Caki2 (cell line): Measurements from ENCODE around the gene GP1BA. TPM values are rescaled to one million over a fixed set of nuclear protein-coding genes. Genes with fewer than 3 reads are reported as not detected.

Experiments
- DNase-seq: peaks from one replicate; pipeline ENCODE4 v3.0.0-alpha.2; 2015; ENCODE audit warnings: low read depth
- in situ Hi-C: cut with HindIII; loops from 2 replicates; pipeline ENCODE4 v1.10.0; 2016; ENCODE audit warnings: low sequenced_read_pairs, low pct_unique_long_range_greater_than_20kb, mixed read lengths
- total RNA-seq: library from RNA; depleted of rRNA; stranded (reverse); fragments of >200 nt; shearing (Covaris generic); gene quantifications from 2 replicates; pipeline ENCODE4 v1.2.3, GENCODE V29; 2014; ENCODE audit warnings: low replicate concordance; rRNA removed

Gene GP1BA
- total RNA-seq = not detected in 2 replicates

DNA sequence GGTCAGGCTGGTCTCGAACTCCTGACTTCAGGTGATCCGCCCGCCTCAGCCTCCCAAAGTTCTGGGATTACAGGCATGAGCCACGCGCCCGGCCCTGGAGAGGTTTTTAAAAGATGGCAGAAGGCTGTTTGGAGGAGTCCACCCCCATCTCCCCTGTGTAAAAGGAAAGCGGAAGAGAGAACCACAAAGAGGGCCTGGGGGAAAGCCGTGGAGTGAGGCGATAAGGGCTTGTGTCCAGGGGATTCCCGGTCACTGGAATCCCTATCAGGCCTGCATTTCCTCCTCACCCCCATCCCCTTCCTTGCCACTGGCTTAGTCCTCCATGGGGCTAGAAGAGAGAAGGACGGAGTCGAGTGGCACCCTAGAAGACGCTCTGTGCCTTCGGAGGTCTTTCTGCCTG lies at the start of gene GP1BA:
TSS of gene GP1BA (plus strand) at position 315 of the 400 bp plus-strand sequence. CDS start 328 bp downstream, outside the sequence.
- no peak for DNase-seq
- in situ Hi-C loops = no loop called here

DNA sequence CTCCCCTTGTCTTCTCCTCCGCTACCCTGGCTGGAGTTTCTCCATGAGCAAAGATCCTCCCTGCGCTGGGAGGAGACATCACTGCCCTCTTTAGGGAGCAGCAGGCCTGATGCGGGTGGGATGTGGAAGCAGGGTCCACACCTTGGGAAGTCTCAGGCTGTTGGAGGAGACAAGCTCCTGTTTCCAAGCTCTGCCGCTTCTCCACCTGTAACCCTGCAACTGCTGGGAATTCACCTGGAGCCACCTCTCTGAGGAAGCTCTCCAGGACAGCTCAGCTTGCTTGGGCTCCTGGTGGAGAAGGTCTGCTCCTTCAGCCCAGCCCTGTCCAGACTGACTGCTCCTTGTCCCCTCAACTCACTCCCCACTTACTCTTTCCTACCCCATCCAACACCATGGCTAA lies 47.6 kb upstream of the GP1BA start:
- DNase-seq = no peak
- in situ Hi-C loops = no loop called here

- in situ Hi-C loops = no loop called here
- no peak for DNase-seq
Measured at GRCh38 chr17:4886830-4887229, 45.2 kb upstream of the GP1BA start.

DNA sequence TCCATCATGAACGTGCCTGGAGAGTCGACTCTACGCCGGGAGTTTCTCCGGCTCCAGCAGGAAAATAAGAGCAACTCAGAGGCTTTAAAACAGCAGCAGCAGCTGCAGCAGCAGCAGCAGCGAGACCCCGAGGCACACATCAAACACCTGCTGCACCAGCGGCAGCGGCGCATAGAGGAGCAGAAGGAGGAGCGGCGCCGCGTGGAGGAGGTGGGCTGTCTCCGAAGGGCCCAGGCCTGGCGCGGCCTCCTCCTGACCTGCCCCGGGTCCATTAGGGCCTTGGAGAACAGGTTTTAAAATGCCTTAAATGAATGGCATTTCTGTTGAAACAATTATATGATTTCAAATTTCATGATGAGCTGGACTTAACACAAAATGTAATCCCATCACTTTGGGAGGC lies 44.5 kb upstream of the GP1BA start:
- in situ Hi-C loops = no loop called here
- no peak for DNase-seq

DNA sequence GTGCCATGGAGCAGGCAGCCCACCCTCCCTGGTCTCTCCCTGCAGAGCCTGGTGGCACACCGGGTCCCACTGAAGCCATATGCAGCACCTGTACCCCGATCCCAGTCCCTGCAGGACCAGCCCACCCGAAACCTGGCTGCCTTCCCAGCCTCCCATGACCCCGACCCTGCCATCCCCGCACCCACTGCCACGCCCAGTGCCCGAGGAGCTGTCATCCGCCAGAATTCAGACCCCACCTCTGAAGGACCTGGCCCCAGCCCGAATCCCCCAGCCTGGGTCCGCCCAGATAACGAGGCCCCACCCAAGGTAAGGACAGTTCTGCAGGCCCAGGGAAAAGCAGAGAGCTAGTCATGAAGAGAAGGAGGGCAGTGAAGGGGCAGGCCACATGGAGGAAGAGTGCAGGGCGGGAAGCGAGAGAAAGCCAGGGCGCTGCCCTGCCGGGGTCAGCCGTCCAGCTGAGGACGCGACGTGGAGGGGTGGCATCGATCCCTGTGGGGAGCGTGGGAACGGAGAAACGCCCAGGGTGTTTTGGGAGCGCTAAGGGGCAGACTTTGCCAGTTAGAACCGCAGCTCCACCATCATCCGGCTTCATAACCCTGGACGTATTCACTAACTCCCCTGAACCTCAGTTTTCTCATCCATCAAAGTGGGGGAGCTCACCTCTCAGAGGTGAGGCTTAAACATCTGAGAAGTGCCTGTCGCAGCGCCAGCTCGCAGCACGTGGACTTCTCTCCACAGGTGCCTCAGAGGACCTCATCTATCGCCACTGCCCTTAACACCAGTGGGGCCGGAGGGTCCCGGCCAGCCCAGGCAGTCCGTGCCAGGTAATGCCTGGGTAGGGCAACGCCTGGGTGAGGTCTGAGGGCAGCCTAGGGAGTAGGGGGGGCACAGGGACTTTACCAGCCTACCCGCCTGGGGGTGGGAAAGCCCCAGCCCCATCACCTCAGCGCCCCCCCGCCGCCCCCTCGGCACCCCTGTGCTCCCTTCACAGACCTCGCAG lies 40.4 kb upstream of the GP1BA start:
- no peak for DNase-seq
- in situ Hi-C loops = no loop called here

DNA sequence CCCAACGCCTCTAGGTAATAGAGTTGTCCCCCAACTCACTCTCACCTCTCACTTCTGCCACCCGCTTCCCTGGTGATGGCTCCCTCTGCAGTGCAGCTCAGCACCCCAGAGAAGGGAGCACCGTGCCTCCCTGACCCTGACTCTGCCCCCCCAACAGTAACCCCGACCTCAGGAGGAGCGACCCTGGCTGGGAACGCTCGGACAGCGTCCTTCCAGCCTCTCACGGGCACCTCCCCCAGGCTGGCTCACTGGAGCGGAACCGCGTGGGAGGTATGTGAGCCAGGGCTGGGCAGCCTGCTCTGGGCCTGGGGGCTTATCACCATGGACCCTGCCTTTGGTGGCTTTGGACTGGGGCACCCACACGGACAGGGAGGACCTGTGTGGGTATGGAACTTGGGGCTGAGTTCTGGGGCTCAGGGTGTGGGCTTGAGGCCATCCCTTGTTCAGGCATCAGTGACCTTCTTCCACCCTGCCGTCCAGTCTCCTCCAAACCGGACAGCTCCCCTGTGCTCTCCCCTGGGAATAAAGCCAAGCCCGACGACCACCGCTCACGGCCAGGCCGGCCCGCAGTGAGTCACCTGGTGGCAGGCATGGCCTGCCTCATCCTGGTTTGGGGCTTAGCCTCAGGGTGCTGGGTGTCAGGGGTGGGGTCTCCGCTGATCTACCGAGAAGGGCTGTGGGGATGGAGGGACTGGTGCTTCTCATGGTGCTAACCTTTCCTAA lies 39.4 kb upstream of the GP1BA start:
- in situ Hi-C loops = no loop called here
- no peak for DNase-seq

- no peak for DNase-seq
- in situ Hi-C loops = no loop called here
Measured at GRCh38 chr17:4893272-4893671, 38.8 kb upstream of the GP1BA start.

DNA sequence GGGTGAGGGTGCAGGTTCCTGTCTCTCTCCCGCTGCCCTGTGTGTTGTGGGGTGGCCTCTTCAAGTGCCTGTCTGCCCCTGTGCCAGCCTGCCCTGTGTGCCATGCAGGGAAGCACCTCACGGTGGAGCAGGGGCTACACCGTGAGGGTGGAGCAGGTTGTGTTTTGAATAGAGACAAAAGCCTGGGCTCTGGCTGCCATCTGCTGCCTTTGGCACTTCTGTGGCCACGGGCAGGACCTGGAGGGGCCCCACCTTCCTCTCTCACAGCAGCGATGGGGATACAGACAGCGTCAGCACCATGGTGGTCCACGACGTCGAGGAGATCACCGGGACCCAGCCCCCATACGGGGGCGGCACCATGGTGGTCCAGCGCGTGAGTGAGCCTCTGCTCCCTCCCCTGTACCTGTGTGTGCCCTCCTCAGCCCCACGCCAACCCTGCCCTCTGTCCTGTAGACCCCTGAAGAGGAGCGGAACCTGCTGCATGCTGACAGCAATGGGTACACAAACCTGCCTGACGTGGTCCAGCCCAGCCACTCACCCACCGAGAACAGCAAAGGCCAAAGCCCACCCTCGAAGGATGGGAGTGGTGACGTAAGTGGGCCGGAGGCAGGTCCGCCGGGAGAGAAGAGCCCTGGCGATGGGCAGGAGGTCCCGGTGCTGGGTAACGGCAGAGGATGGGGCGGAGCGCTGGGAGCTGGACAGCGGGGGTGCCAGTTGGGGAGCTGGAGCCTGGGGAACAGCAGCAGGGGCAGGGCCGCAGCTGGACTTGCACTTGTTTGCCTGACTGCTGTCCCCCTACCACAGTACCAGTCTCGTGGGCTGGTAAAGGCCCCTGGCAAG lies 38.1 kb upstream of the GP1BA start:
- in situ Hi-C loops = no loop called here
- no peak for DNase-seq

- in situ Hi-C loops = no loop called here
- no peak for DNase-seq
Measured at GRCh38 chr17:4895121-4895520, 37.0 kb upstream of the GP1BA start.

DNA sequence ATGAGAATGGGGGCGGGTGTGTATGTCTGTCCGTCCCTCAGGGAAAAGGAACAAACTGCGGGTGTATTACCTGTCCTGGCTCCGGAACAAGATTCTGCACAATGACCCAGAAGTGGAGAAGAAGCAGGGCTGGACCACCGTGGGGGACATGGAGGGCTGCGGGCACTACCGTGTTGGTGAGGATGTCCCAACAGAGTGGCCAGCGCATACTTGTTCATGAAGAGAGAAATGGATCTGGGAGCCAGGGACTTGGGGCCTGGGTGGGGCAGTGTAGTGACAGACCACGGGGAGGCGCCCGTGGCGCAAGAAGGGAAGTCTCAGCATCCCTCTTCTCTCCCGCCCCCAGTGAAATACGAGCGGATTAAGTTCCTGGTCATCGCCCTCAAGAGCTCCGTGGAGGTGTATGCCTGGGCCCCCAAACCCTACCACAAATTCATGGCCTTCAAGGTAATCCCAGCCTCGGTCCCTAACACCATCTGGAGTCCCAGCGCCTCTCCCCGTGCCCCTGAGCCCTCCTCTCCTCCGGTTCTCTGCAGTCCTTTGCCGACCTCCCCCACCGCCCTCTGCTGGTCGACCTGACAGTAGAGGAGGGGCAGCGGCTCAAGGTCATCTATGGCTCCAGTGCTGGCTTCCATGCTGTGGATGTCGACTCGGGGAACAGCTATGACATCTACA lies 36.3 kb upstream of the GP1BA start:
- DNase-seq = no peak
- in situ Hi-C loops = no loop called here

DNA sequence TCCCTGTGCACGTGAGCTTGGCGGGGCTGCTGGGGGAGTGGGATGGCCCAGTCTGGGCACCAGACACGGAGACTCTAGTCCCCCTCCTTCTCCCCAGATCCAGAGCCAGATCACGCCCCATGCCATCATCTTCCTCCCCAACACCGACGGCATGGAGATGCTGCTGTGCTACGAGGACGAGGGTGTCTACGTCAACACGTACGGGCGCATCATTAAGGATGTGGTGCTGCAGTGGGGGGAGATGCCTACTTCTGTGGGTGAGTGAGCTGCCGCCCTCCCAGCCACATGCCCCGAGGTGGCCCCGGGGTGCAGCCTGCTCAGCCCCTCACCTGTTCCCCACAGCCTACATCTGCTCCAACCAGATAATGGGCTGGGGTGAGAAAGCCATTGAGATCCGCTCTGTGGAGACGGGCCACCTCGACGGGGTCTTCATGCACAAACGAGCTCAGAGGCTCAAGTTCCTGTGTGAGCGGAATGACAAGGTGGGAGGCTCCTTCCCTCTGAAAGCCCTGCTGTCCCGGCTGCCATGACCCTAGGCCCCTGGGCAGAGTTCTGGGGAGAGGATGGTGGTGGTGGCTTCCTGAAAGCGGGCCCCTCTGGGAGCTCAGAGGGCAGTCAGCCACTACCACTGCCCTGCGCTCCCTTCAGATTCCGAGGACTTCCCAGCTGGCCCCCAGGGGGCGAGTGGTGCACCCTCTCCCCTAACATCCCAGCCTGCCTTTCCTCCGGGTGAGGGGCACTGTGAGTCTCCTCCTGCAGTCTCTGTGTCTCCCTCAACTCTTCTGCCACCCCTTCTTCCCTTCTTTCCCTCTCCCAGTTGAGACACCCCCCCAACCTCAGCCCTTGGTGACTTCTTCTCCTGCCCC lies 35.5 kb upstream of the GP1BA start:
- DNase-seq = no peak

DNA sequence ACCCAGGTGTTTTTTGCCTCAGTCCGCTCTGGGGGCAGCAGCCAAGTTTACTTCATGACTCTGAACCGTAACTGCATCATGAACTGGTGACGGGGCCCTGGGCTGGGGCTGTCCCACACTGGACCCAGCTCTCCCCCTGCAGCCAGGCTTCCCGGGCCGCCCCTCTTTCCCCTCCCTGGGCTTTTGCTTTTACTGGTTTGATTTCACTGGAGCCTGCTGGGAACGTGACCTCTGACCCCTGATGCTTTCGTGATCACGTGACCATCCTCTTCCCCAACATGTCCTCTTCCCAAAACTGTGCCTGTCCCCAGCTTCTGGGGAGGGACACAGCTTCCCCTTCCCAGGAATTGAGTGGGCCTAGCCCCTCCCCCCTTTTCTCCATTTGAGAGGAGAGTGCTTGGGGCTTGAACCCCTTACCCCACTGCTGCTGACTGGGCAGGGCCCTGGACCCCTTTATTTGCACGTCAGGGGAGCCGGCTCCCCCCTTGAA lies 34.8 kb upstream of the GP1BA start:
- in situ Hi-C loops = no loop called here
- no peak for DNase-seq

More for the DNA sequence above, 35.5 kb upstream of the GP1BA start:
- in situ Hi-C loops = no loop called here

- no peak for DNase-seq
- in situ Hi-C loops = no loop called here
Measured at GRCh38 chr17:4897785-4898184, 34.3 kb upstream of the GP1BA start.

GRCh38 chr17:4898351-4898750 lies 33.7 kb upstream of the GP1BA start:
- in situ Hi-C loops = no loop called here
- no peak for DNase-seq

DNA sequence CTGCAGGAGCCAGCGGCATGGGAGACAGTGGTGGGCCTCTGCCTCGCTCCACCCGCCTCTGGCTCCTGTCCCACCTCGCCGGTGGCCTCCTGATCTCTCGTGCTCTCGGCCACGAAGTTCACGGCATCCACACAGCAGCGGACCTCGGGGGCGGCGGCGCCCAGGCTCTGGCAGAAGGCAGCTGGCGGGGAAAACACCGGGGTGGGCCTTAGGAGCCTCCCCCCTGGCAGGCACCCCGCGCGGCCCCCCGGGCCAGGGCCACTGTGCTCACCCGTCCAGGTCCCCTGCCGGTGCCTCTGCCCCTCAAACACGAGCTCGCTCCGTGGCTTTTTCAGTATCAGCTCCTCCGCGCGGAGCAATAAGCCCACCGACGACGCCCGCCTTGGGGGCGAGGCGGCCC lies 33.1 kb upstream of the GP1BA start:
- in situ Hi-C loops = no loop called here
- DNase-seq = no peak

GRCh38 chr17:4899341-4900230 lies 32.5 kb upstream of the GP1BA start, which contains the start of gene C17orf107:
C17orf107 (plus strand) TSS chr17:4899536; CDS start chr17:4899763, 227 bp downstream.
- in situ Hi-C loops = no loop called here

More at GRCh38 chr17:4899341-4900230, 32.5 kb upstream of the GP1BA start, which contains the start of gene C17orf107:
- DNase-seq = peak; percentile 61
